MCF 10A (cell line): ENCODE measurements around the gene ATP6V1B1. TPM values are rescaled to one million over a fixed set of nuclear protein-coding genes. Genes with fewer than 3 reads are reported as not detected.

Experiments
- BruUV-seq: library from RNA; stranded (reverse); fragments of 400-500 nt; replicated peaks from 2 replicates; lab custom pipeline; 2021; lab: Mats Ljungman, UMichigan
- CTCF ChIA-PET: fragments of 300-600 bp; sonication (Branson Sonifier 250); formaldehyde crosslinking; extraction: SDS; loops from one replicate; lab custom pipeline; 2021; ENCODE audit warnings: antibody characterized with exemption, inconsistent platforms; lab: Yijun Ruan, JAX
- POLR2A ChIA-PET: fragments of 300-600, 350-650 bp; sonication (Branson Sonifier 250); formaldehyde crosslinking; extraction: SDS; loops from one replicate; lab custom pipeline; 2020; ENCODE audit warnings: antibody characterized with exemption, inconsistent platforms; lab: Yijun Ruan, JAX
- DNase-seq: peaks from one replicate; pipeline ENCODE4 v3.0.0-alpha.2; 2018; ENCODE audit not compliant: unreplicated experiment
- H3K27ac Mint-ChIP-seq: one replicate; pipeline ENCODE4 v1.8.0; 2022; ENCODE audit warnings: mild to moderate bottlenecking, low read depth, mixed read lengths; ENCODE audit not compliant: unreplicated experiment
- H3K27me3 Mint-ChIP-seq: one replicate; pipeline ENCODE4 v1.8.0; 2022; ENCODE audit warnings: mixed read lengths; ENCODE audit not compliant: insufficient read depth, unreplicated experiment
- H3K36me3 Mint-ChIP-seq: one replicate; pipeline ENCODE4 v1.8.0; 2022; ENCODE audit warnings: mild to moderate bottlenecking, moderate library complexity, mixed read lengths; ENCODE audit not compliant: insufficient read depth, unreplicated experiment
- H3K4me1 Mint-ChIP-seq: one replicate; pipeline ENCODE4 v1.8.0; 2022; ENCODE audit warnings: mixed read lengths; ENCODE audit not compliant: insufficient read depth, unreplicated experiment
- H3K4me3 Mint-ChIP-seq: one replicate; pipeline ENCODE4 v1.8.0; 2022; ENCODE audit warnings: mild to moderate bottlenecking, moderate library complexity, mixed read lengths; ENCODE audit not compliant: unreplicated experiment
- H3K9me3 Mint-ChIP-seq: one replicate; pipeline ENCODE4 v1.8.0; 2022; ENCODE audit warnings: mixed read lengths; ENCODE audit not compliant: unreplicated experiment
- CTCF ChIP-seq: fragments of 200-600 bp; IDR thresholded peaks from one replicate; pipeline ENCODE4 v1.8.0; 2022; ENCODE audit warnings: antibody characterized with exemption, mild to moderate bottlenecking; ENCODE audit not compliant: unreplicated experiment
- intact Hi-C: fragments of 100-400 bp; cut with micrococcal nuclease; formaldehyde crosslinking; loops from 2 replicates; pipeline ENCODE4 v1.14.1; 2022
- total RNA-seq: library from RNA; stranded (reverse); gene quantifications from 2 replicates; pipeline ENCODE4 v1.2.3, GENCODE V29; 2022

ATP6V1B1 gene
- total RNA-seq, 1 experiment from 2014 or later: not detected

GRCh38 chr2:70901227-70902066, 34.3 kb upstream of the ATP6V1B1 start:
- peaks cover 63% of the 10 kb centered on the region for H3K27me3 Mint-ChIP-seq
- no peak for TF ChIP-seq CTCF
- intact Hi-C loops: no loop called here
- CTCF ChIA-PET: no interaction called here
- POLR2A ChIA-PET: no interaction called here
- H3K27ac Mint-ChIP-seq: no peak overlapping the region
- H3K4me1 Mint-ChIP-seq: peaks cover 6% of the 10 kb centered on the region
- H3K9me3 Mint-ChIP-seq: no peaks in the 10 kb centered on the region
- peak overlapping the region; percentile 74 for H3K4me3 Mint-ChIP-seq
- no TSS peak for BruUV-seq
- H3K36me3 Mint-ChIP-seq: no peaks in the 10 kb centered on the region
- no peak for DNase-seq

- intact Hi-C loops: no loop called here
- BruUV-seq: no TSS peak
- no peak for TF ChIP-seq CTCF
- ChIA-PET POLR2A (no interaction called here), CTCF (no interaction called here)
- H3K9me3 Mint-ChIP-seq: no peaks in the 10 kb centered on the region
- DNase-seq: no peak
- H3K36me3 Mint-ChIP-seq: no peaks in the 10 kb centered on the region
- peaks cover 6% of the 10 kb centered on the region for H3K4me1 Mint-ChIP-seq
- no peak overlapping the region for H3K4me3 Mint-ChIP-seq
- H3K27me3 Mint-ChIP-seq: peaks cover 63% of the 10 kb centered on the region
- no peak overlapping the region for H3K27ac Mint-ChIP-seq
These were observed 33.6 kb upstream of the ATP6V1B1 start for GRCh38 chr2:70902067-70902442.

GRCh38 chr2:70902579-70902978, 33.1 kb upstream of the ATP6V1B1 start:
- ChIA-PET CTCF (no interaction called here), POLR2A (no interaction called here)
- Mint-ChIP-seq H3K27ac (no peak overlapping the region), H3K4me3 (no peak overlapping the region), H3K27me3 (peaks cover 63% of the 10 kb centered on the region), H3K36me3 (no peaks in the 10 kb centered on the region), H3K9me3 (no peaks in the 10 kb centered on the region), H3K4me1 (peaks cover 6% of the 10 kb centered on the region)
- intact Hi-C loops: no loop called here
- BruUV-seq: no TSS peak
- no peak for DNase-seq
- no peak for TF ChIP-seq CTCF

- BruUV-seq: no TSS peak
- peaks cover 61% of the 10 kb centered on the region for H3K27me3 Mint-ChIP-seq
- POLR2A ChIA-PET: no interaction called here
- H3K27ac Mint-ChIP-seq: no peak overlapping the region
- no peak for TF ChIP-seq CTCF
- intact Hi-C loops: no loop called here
- H3K36me3 Mint-ChIP-seq: no peaks in the 10 kb centered on the region
- H3K4me3 Mint-ChIP-seq: no peak overlapping the region
- no peak for DNase-seq
- peaks cover 6% of the 10 kb centered on the region for H3K4me1 Mint-ChIP-seq
- CTCF ChIA-PET: interaction anchor here (0.6 kb wide), 1 partner anchor 641 kb away, joined by 3 read pairs; no protein-coding TSS in a partner anchor
- no peaks in the 10 kb centered on the region for H3K9me3 Mint-ChIP-seq
These were observed 32.5 kb upstream of the ATP6V1B1 start for GRCh38 chr2:70903171-70903570.
